Measurements from ENCODE around the gene TTC21A. TPM values are rescaled to one million over a fixed set of nuclear protein-coding genes. Genes with fewer than 3 reads are reported as not detected.
A peak's percentile ranks its signal among the peaks of the same experiment; 100 is the strongest.

TTC21A gene
- total and polyA plus RNA-seq, 2 experiments from 2014 or later: 3.7 to 6.5 TPM

GRCh38 chr3:39150148-39150802, 42.8 kb downstream of the TTC21A start:
- no peak overlapping the region for H2AFZ ChIP-seq
- H3K27ac ChIP-seq: peak overlapping the region; percentile 100
- H3K79me2 ChIP-seq: peaks cover 73% of the 10 kb centered on the region
- H3K27me3 ChIP-seq: no peaks in the 10 kb centered on the region
- WGBS (ENCODE audit: low lambda C conversion rate, missing lambda C conversion rate): 47% methylated on average over 5 of the region's 5 CpGs
- H3K4me1 ChIP-seq (ENCODE audit: insufficient read depth): peaks cover 71% of the 10 kb centered on the region
- peak overlapping the region; percentile 95 for H3K4me2 ChIP-seq
- no peak for DNase-seq (ENCODE audit: low spot score)
- no peaks in the 10 kb centered on the region for H3K9me2 ChIP-seq (replicated peaks; ENCODE audit: insufficient read depth)
- peaks cover 8% of the 10 kb centered on the region for H3K36me3 ChIP-seq (replicated peaks; ENCODE audit: insufficient read depth, low read depth)
- H3K9me3 ChIP-seq (ENCODE audit: low read depth): no peaks in the 10 kb centered on the region
- TF ChIP-seq EZH2phosphoT487 (IDR thresholded peaks at IDR 0.05; ENCODE audit: low read depth, severe bottlenecking, unreplicated experiment) (no peak), CTCF (IDR thresholded peaks at IDR 0.05; ENCODE audit: poor library complexity) (no peak), EZH2 (IDR thresholded peaks at IDR 0.05; ENCODE audit: borderline replicate concordance) (no peak)
- peak overlapping the region; percentile 3 for H3K4me3 ChIP-seq
- peaks cover 70% of the 10 kb centered on the region for H4K20me1 ChIP-seq (ENCODE audit: insufficient read depth, poor library complexity, severe bottlenecking)

- peak; percentile 95 for DNase-seq (ENCODE audit: low spot score)
- no peaks in the 10 kb centered on the region for H3K9me2 ChIP-seq (replicated peaks; ENCODE audit: insufficient read depth)
- H4K20me1 ChIP-seq (ENCODE audit: insufficient read depth, poor library complexity, severe bottlenecking): peaks cover 62% of the 10 kb centered on the region
- peak overlapping the region; percentile 100 for H3K4me3 ChIP-seq
- H2AFZ ChIP-seq: no peak overlapping the region
- no peaks in the 10 kb centered on the region for H3K27me3 ChIP-seq
- WGBS (ENCODE audit: low lambda C conversion rate, missing lambda C conversion rate): 15% methylated on average over 9 of the region's 9 CpGs
- H3K27ac ChIP-seq: peak overlapping the region; percentile 100
- H3K9me3 ChIP-seq (ENCODE audit: low read depth): no peaks in the 10 kb centered on the region
- H3K36me3 ChIP-seq (replicated peaks; ENCODE audit: insufficient read depth, low read depth): peaks cover under 1% of the 10 kb centered on the region
- H3K4me1 ChIP-seq (ENCODE audit: insufficient read depth): peaks cover 77% of the 10 kb centered on the region
- peaks cover 66% of the 10 kb centered on the region for H3K79me2 ChIP-seq
- TF ChIP-seq CTCF (IDR thresholded peaks at IDR 0.05; ENCODE audit: poor library complexity) (no peak), EZH2phosphoT487 (IDR thresholded peaks at IDR 0.05; ENCODE audit: low read depth, severe bottlenecking, unreplicated experiment) (no peak), EZH2 (IDR thresholded peaks at IDR 0.05; ENCODE audit: borderline replicate concordance) (no peak)
- peak overlapping the region; percentile 95 for H3K4me2 ChIP-seq
Measured at GRCh38 chr3:39150803-39151631, 43.5 kb downstream of the TTC21A start.

GRCh38 chr3:39153977-39154279, 46.4 kb downstream of the TTC21A start:
- Histone ChIP-seq H3K79me2 (peaks cover 40% of the 10 kb centered on the region), H3K27me3 (no peaks in the 10 kb centered on the region), H3K9me2 (replicated peaks; ENCODE audit: insufficient read depth) (no peaks in the 10 kb centered on the region), H3K4me3 (peak overlapping the region; percentile 30), H3K4me1 (ENCODE audit: insufficient read depth) (peaks cover 56% of the 10 kb centered on the region), H3K9me3 (ENCODE audit: low read depth) (no peaks in the 10 kb centered on the region), H3K4me2 (peak overlapping the region; percentile 81), H3K36me3 (replicated peaks; ENCODE audit: insufficient read depth, low read depth) (no peaks in the 10 kb centered on the region), H2AFZ (peak overlapping the region; percentile 13), H4K20me1 (ENCODE audit: insufficient read depth, poor library complexity, severe bottlenecking) (peaks cover 33% of the 10 kb centered on the region), H3K27ac (peak overlapping the region; percentile 96)
- 26% methylated on average over 9 of the region's 9 CpGs for WGBS (ENCODE audit: low lambda C conversion rate, missing lambda C conversion rate)
- no peak for DNase-seq (ENCODE audit: low spot score)
- TF ChIP-seq CTCF (IDR thresholded peaks at IDR 0.05; ENCODE audit: poor library complexity) (peak; percentile 10), EZH2 (IDR thresholded peaks at IDR 0.05; ENCODE audit: borderline replicate concordance) (no peak), EZH2phosphoT487 (IDR thresholded peaks at IDR 0.05; ENCODE audit: low read depth, severe bottlenecking, unreplicated experiment) (no peak)

Data from hepatocyte (in vitro differentiated cells).